Mucosa of descending colon (tissue), 3 donors: ENCODE measurements around the gene OR5D14. TPM values are rescaled to one million over a fixed set of nuclear protein-coding genes. Genes with fewer than 3 reads are reported as not detected.

Source experiments
- ATAC-seq: fragments of 200-7000 bp; cut with Tn5 transposase; one replicate; pipeline ENCODE4 v1.9.1; 2020; ENCODE audit warnings: mild to moderate bottlenecking, moderate library complexity
- DNase-seq, 3 donors: peaks; one replicate each; pipeline ENCODE4 v3.0.0-alpha.2; 2020
- H3K36me3 ChIP-seq: fragments of 200-600 bp; one replicate; pipeline ENCODE4 v1.8.0; 2021; ENCODE audit warnings: low read depth, mild to moderate bottlenecking
- H3K4me1 ChIP-seq: fragments of 200-600 bp; one replicate; pipeline ENCODE4 v1.8.0; 2021; ENCODE audit warnings: low read depth, mild to moderate bottlenecking
- H3K4me3 ChIP-seq: fragments of 200-600 bp; one replicate; pipeline ENCODE4 v1.8.0; 2021; ENCODE audit warnings: mild to moderate bottlenecking
- H3K9me3 ChIP-seq: fragments of 200-600 bp; one replicate; pipeline ENCODE4 v1.8.0; 2021; ENCODE audit warnings: mild to moderate bottlenecking
- intact Hi-C, 2 donors: fragments of 100-400 bp; cut with DNase I in 1 of 2; cut with micrococcal nuclease in 1 of 2; formaldehyde crosslinking; loops; one replicate each; pipeline versions ENCODE4 v1.11.0 to v1.11.1; 2022; cut with DNase I, micrococcal nuclease
- total RNA-seq, 3 donors: library from RNA; stranded (reverse); fragmentation: NEBNext Ultra II Directional in 2 of 3; extraction: Animal tissue kit (Norgen Biotek cat#: 25700) in 2 of 3; gene quantifications; one replicate each; pipeline versions ENCODE4 v1.2.1 to v1.2.4, GENCODE V29; 2021 to 2023
- TF ChIP-seq, protein P1 (sequence below): fragments of 200-600 bp; IDR thresholded peaks from one replicate; pipeline ENCODE4 v1.8.0; 2022; ENCODE audit warnings: antibody characterized with exemption, mild to moderate bottlenecking
- donor health status: DM: no; HTN: no; CAD: no; lungs with moderate emphysema.
- donor health status: DM: no; HTN: no; CAD: no.
- donor health status: DM: no; HTN: yes; CAD: no.

OR5D14 gene
- total RNA-seq, 3 donors from 2014 or later = not detected

DNA sequence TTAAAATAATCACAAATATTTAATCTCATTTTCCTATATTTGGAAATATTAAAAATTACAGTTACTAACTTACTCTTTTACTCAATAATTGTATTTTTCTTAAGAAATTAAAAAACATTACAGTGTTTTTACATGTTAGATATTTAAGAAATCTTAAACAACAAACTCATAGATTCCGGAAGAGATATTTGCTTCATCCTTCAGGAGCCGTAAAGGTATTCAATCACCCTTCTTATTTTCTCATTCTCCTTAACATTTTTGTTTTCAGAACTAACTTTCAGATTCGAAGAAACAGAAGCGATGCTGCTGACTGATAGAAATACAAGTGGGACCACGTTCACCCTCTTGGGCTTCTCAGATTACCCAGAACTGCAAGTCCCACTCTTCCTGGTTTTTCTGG, 24.0 kb downstream of the OR5D14 start, which contains the start of gene OR5D18:
Gene OR5D18 (plus strand): TSS at position 301 of the 400 bp plus-strand sequence. CDS start 0 bp downstream, at position 301.
- DNase-seq (no peak), ATAC-seq (no peak)
- Histone ChIP-seq H3K9me3 (no peaks in the 10 kb centered on the region), H3K36me3 (no peaks in the 10 kb centered on the region), H3K4me3 (no peak within 1 kb of the TSS), H3K4me1 (no peaks in the 10 kb centered on the region)
- TF ChIP-seq, protein P1, sequence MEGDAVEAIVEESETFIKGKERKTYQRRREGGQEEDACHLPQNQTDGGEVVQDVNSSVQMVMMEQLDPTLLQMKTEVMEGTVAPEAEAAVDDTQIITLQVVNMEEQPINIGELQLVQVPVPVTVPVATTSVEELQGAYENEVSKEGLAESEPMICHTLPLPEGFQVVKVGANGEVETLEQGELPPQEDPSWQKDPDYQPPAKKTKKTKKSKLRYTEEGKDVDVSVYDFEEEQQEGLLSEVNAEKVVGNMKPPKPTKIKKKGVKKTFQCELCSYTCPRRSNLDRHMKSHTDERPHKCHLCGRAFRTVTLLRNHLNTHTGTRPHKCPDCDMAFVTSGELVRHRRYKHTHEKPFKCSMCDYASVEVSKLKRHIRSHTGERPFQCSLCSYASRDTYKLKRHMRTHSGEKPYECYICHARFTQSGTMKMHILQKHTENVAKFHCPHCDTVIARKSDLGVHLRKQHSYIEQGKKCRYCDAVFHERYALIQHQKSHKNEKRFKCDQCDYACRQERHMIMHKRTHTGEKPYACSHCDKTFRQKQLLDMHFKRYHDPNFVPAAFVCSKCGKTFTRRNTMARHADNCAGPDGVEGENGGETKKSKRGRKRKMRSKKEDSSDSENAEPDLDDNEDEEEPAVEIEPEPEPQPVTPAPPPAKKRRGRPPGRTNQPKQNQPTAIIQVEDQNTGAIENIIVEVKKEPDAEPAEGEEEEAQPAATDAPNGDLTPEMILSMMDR = no peak
- intact Hi-C loops = no loop called here

DNA sequence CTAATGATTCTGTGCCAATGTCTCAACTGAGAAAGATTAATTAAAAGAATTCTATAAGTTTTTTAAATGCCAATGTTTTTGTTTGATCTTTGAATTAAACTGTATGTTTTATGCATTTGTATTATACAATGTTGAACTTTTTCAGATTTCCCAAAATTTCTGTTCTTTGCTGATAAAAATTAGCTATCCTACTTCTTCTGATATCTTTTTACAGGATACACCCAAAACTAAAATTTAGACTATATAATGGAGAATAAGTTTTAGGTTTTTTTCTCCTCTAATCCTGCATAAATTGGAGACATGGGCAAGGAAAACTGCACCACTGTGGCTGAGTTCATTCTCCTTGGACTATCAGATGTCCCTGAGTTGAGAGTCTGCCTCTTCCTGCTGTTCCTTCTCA, 31.6 kb downstream of the OR5D14 start, which contains the start of gene OR5L2:
Gene OR5L2 (plus strand): TSS at position 301 of the 400 bp plus-strand sequence. CDS start 0 bp downstream, at position 301.
- ATAC-seq (no peak), DNase-seq (no peak)
- H3K4me1 ChIP-seq = no peaks in the 10 kb centered on the region
- TF ChIP-seq, protein P1 = no peak
- no peak within 1 kb of the TSS for H3K4me3 ChIP-seq
- no peaks in the 10 kb centered on the region for H3K36me3 ChIP-seq
- H3K9me3 ChIP-seq = no peaks in the 10 kb centered on the region
- intact Hi-C loops = no loop called here

DNA sequence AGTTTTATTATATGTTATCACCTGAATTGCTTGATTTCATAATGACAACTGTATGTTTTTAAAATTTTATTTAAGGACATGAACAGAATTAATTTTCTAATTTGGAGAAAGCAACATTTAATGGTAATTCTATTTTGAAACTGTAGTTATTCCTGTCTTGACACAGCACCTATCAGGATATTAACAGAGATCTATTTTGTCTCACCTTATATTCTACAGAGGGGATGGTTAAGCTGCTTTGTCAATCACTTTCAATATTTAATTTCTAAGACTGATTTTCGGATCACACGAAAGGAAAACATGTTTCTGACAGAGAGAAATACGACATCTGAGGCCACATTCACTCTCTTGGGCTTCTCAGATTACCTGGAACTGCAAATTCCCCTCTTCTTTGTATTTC, 43.1 kb downstream of the OR5D14 start, which contains the start of gene OR5D16:
Gene OR5D16 (plus strand): TSS at position 301 of the 400 bp plus-strand sequence. CDS start 0 bp downstream, at position 301.
- Histone ChIP-seq H3K9me3 (peaks cover 6% of the 10 kb centered on the region), H3K4me1 (no peaks in the 10 kb centered on the region), H3K4me3 (no peak within 1 kb of the TSS), H3K36me3 (no peaks in the 10 kb centered on the region)
- intact Hi-C loops = no loop called here
- DNase-seq = no peak
- ATAC-seq = no peak
- TF ChIP-seq, protein P1 = no peak

Other genes with a start within 250 kb of the OR5D14 start
- not detected for gene OR4C15, start 241.1 kb upstream of the OR5D14 start, total RNA-seq
- not detected for gene OR4C16, start 223.4 kb upstream of the OR5D14 start, total RNA-seq
- gene OR4C11, start 187.9 kb upstream of the OR5D14 start, total RNA-seq = not detected
- not detected for gene OR4P4, start 160.4 kb upstream of the OR5D14 start, total RNA-seq
- gene OR4S2, start 147.2 kb upstream of the OR5D14 start, total RNA-seq = not detected
- gene OR4C6, start 133.4 kb upstream of the OR5D14 start, total RNA-seq = not detected
- not detected for gene OR5D13, start 22.1 kb upstream of the OR5D14 start, total RNA-seq
- gene OR5L1, start 15.8 kb downstream of the OR5D14 start, total RNA-seq = not detected
- gene OR5D18, start 24.1 kb downstream of the OR5D14 start, total RNA-seq = not detected
- not detected for gene OR5L2, start 31.7 kb downstream of the OR5D14 start, total RNA-seq
- gene OR5D16, start 43.2 kb downstream of the OR5D14 start, total RNA-seq = not detected
- not detected for gene TRIM51, start 87.7 kb downstream of the OR5D14 start, total RNA-seq
- gene OR5W2, start 119.0 kb downstream of the OR5D14 start, total RNA-seq = not detected
- gene OR5I1, start 140.8 kb downstream of the OR5D14 start, total RNA-seq = not detected
- not detected for gene OR10AG1, start 174.4 kb downstream of the OR5D14 start, total RNA-seq
- not detected for gene OR5F1, start 199.1 kb downstream of the OR5D14 start, total RNA-seq
- not detected for gene OR5AS1, start 232.1 kb downstream of the OR5D14 start, total RNA-seq